HG03060 (cell line): ENCODE results near the gene DDT.
"Not testable (repeated sequence)": the region's sequence is repeated elsewhere in the genome, so short reads cannot be mapped to it uniquely, and the experiment has no call there.

ENCODE experiments used
- ATAC-seq: cut with Tn5 transposase; IDR thresholded peaks from one replicate; pipeline ENCODE4 v1.9.1; 2021; ENCODE audit warnings: low read depth, moderate number of reproducible peaks; ENCODE audit not compliant: unreplicated experiment

DDT gene

GRCh38 chr22:23954193-23954990 lies 19.8 kb downstream of the DDT start:
- ATAC-seq: not testable (repeated sequence)

GRCh38 chr22:23953485-23953884 lies 20.8 kb downstream of the DDT start:
- ATAC-seq: not testable (repeated sequence)

GRCh38 chr22:23952794-23953405 lies 21.3 kb downstream of the DDT start:
- not testable (repeated sequence) for ATAC-seq

DNA sequence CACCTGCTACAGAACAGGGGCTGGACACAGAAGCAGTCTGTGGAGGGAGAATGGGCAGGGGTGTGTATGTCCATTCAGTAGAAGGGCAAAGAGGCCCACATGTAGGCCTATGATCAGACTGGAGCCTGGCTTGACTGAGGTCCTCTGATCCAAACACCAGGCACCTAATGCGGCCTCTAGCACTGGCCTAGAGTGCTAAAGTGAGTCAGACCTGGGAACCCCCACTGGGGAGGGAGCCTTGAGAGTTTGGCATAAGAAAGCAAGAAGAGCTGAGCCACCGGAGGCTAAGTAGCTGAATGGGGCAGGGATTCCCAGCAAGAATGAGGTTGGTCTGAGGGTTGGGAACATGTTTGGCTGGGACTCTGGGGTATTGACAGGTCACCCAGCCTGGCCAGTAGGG lies 22.9 kb downstream of the DDT start:
- ATAC-seq: not testable (repeated sequence)

DNA sequence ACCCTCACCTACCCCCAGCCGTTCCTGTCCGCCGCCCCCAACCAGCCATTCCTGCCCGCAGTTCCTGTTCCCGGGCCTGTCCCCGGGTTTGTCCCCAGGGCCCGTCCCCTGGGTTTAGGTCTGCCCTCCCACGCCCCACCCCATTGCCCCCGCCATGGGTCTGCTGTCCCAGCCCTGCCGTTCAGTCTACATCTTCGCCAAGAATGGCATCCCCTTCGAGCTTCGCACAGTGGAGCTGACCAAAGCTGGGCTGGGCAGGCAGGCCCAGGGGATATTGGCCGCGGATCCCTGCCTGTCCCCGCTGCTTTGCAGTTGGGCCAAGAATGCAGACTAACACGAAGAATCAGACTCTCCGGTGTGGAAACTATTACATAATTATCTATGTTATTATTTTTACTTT lies 24.5 kb downstream of the DDT start:
- not testable (repeated sequence) for ATAC-seq

DNA sequence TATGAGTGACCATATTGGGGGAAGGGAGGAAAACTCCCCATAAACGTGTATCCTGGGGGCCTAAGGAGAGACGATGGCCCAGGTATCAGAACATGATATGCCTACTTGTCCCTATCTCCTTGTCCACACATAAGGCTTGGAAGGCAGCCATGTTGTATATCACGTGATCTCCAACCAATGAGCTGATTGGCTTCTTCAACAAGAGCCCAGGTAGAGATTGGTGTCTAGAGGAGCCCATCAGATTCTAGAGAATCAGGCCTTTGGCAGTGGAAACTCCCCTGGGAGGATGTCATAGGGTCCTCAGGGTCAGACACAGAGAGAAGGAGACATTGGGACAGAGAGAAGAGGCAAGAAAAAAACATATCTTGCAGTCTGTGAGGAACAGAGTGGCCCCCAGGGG lies 26.9 kb downstream of the DDT start:
- ATAC-seq: not testable (repeated sequence)

DNA sequence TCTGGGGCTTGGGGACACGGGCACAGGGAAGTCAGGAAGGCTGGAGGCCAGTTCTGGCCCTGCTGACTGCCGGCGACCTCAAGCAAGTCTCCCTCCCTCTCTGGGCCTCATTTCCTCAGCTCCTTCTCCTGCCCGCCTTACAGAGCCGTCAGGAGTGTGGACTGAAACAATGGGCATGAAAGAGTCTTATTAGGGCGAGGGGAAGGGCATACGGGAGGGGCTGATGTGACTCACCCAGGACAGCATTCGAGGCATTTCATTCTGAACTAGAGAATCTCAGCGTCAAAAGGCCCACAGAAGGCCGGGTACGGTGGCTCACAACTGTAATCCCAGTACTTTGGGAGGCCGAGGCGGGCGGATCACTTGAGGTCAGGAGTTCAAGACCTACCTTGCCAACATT lies 34.1 kb downstream of the DDT start:
- ATAC-seq: not testable (repeated sequence)

DNA sequence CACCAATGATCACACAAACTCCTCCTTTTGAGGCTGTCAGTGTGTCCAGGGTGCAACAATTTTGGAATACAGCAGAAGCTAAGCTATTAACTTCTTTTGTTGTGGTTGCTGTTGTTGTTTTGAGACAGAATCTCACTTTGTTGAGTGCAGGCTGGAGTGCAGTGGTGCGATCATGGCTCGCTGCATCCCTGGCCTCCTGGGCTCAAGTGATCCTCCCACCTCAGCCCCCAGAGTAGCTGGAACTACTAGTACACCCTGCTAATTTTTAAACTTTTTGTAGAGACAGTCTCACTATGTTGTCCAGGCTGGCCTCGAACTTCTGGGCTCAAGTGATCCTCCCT lies 35.3 kb downstream of the DDT start:
- no peak for ATAC-seq

DNA sequence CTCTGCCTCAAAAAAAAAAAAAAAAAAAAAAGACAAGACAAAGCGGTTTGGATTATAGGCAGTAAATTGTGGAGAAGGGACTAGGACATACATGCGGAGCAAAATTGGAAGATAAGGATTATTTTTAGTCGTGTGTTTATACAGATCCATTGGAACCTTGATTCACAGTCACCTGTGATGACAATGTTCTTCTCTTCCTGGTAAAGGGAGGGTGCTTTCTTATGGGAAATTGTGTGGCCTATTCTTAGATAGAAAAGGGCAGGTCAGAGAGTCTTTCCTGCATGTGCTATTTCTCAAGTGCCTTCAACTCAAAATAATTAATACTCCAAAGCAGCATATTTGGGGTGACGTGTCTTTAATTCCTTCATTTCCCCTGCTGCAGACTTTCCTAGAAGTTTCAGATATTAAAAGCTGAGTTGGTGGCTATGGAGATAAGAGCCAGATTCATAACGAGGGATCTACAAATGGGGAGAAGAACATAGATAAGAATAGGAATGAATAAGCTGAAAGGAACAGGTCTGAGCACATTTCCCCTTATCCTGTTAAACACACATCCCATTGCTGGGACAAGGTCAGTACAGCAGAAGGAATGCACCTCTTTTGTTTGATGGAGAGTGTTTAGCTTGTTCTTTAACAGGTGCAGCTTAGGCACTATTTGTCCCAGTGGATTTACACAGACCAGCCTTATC lies 35.8 kb downstream of the DDT start:
- ATAC-seq: no peak

DNA sequence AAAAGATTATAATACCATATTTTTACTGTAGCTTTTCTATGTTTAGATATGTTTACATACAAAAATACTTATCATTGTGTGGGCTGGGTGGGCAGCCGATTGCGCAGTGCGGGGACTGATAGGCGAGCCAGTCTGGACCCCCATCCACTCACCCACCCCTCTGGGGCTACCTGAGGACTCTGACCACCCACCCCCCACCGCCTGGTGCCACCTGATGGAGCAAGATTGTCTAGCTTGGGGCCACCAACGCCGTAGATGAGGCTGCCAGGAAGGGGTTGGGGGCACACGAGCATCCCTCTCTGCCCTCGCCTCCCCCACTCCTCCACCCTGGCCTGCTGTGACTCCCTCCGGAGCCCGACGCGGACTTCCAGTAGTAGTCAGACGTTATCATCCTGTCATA lies 47.7 kb downstream of the DDT start:
- ATAC-seq: no peak

- ATAC-seq: no peak
These were observed 49.1 kb downstream of the DDT start for GRCh38 chr22:23925020-23925606.

DNA sequence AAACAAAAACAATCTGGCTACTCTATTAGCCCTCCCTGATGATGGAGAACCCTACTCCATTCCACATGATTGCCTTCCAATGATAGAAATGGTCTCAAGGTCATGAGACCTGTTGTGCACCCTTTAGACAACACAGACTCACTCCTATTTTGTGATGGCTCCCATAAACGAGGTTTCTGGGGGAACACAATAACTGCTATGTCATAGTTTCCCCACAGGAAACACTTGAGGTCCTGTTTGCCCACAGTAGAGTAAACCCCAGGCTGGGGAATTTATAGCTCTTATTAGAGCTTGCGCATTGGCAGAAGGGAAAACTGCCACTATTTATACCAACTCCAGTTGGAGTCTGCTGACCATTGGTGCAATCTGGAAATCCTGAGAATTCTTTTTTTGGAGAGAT lies 51.3 kb downstream of the DDT start:
- ATAC-seq: no peak

GRCh38 chr22:23921586-23922201 lies 52.5 kb downstream of the DDT start:
- not testable (repeated sequence) for ATAC-seq
